OCI-LY3 (cell line): ENCODE results near the gene SAFB2.

Experiments
- EZH2phosphoT487 ChIP-seq: fragments of 200-600 bp; shearing (Covaris generic); IDR thresholded peaks from 2 replicates; pipeline ENCODE4 v1.6.1; 2018; ENCODE audit warnings: antibody characterized with exemption, mixed run types, low read depth
- TF ChIP-seq, protein P1 (sequence below): fragments of 200-600, 300-600 bp; sonication (generic); IDR thresholded peaks from 2 replicates; pipeline ENCODE4 v1.5.1; 2014; ENCODE audit warnings: antibody characterized with exemption, low read length, low read depth

GRCh38 chr19:5541456-5541855, 81.1 kb downstream of the SAFB2 start:
- TF ChIP-seq, protein P1, sequence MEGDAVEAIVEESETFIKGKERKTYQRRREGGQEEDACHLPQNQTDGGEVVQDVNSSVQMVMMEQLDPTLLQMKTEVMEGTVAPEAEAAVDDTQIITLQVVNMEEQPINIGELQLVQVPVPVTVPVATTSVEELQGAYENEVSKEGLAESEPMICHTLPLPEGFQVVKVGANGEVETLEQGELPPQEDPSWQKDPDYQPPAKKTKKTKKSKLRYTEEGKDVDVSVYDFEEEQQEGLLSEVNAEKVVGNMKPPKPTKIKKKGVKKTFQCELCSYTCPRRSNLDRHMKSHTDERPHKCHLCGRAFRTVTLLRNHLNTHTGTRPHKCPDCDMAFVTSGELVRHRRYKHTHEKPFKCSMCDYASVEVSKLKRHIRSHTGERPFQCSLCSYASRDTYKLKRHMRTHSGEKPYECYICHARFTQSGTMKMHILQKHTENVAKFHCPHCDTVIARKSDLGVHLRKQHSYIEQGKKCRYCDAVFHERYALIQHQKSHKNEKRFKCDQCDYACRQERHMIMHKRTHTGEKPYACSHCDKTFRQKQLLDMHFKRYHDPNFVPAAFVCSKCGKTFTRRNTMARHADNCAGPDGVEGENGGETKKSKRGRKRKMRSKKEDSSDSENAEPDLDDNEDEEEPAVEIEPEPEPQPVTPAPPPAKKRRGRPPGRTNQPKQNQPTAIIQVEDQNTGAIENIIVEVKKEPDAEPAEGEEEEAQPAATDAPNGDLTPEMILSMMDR: no peak
- TF ChIP-seq EZH2phosphoT487: no peak
